CD4-positive, alpha-beta memory T cell (primary cell): ENCODE results near the gene SLC39A11. TPM values are rescaled to one million over a fixed set of nuclear protein-coding genes. Genes with fewer than 3 reads are reported as not detected.
A peak's percentile ranks its signal among the peaks of the same experiment; 100 is the strongest.

Source experiments
- CTCF ChIA-PET: fragments of 350-600 bp; sonication (Branson Sonifier 250); formaldehyde crosslinking; loops from one replicate; lab custom pipeline; 2021; ENCODE audit warnings: inconsistent platforms; ENCODE audit not compliant: partially characterized antibody; lab: Charles Lee
- POLR2A ChIA-PET: fragments of 350-600 bp; sonication (Branson Sonifier 250); formaldehyde crosslinking; loops from one replicate; lab custom pipeline; 2021; ENCODE audit not compliant: partially characterized antibody; lab: Charles Lee
- DNase-seq, 5 donors: peaks; one replicate each; pipeline versions ENCODE4 v3.0.0 to v3.0.0-alpha.2; 2020 to 2022; ENCODE audit warnings: mixed read lengths in 1 of 5
- H3K27ac ChIP-seq: one replicate; pipeline ENCODE4 v1.7.0; 2013; ENCODE audit warnings: low read depth, low read length
- H3K27me3 ChIP-seq: 2 replicates; pipeline ENCODE4 v1.7.0; 2013; ENCODE audit warnings: mild to moderate bottlenecking, low read length, moderate library complexity; ENCODE audit not compliant: insufficient read depth
- H3K36me3 ChIP-seq: 2 replicates; pipeline ENCODE4 v1.7.0; 2013; ENCODE audit warnings: mild to moderate bottlenecking, low read length, moderate library complexity; ENCODE audit not compliant: insufficient read depth
- H3K4me1 ChIP-seq: 2 replicates; pipeline ENCODE4 v1.7.0; 2013; ENCODE audit warnings: mild to moderate bottlenecking, low read length, moderate library complexity; ENCODE audit not compliant: insufficient read depth
- H3K4me3 ChIP-seq, 2 donors: one replicate each; pipeline ENCODE4 v1.7.0; 2013; ENCODE audit warnings: low read length in 2 of 2, mild to moderate bottlenecking in 1 of 2
- H3K9me3 ChIP-seq, 2 donors: one replicate each; pipeline ENCODE4 v1.7.0; 2013; ENCODE audit warnings: low read length in 2 of 2, control low read depth in 1 of 2; ENCODE audit not compliant: control insufficient read depth in 1 of 2
- H3K27ac Mint-ChIP-seq, 7 donors: one replicate each; pipeline ENCODE4 v1.8.0; 2020 to 2021; ENCODE audit warnings: mixed read lengths in 7 of 7, mild to moderate bottlenecking in 6 of 7, inconsistent platforms in 3 of 7, moderate library complexity in 3 of 7
- H3K27me3 Mint-ChIP-seq, 2 donors: one replicate each; pipeline ENCODE4 v1.8.0; 2020 to 2021; ENCODE audit warnings: mixed read lengths in 2 of 2
- H3K36me3 Mint-ChIP-seq, 2 donors: one replicate each; pipeline ENCODE4 v1.8.0; 2020 to 2021; ENCODE audit warnings: mixed read lengths in 2 of 2, inconsistent platforms in 1 of 2, mild to moderate bottlenecking in 1 of 2
- H3K4me1 Mint-ChIP-seq, 4 donors: one replicate each; pipeline ENCODE4 v1.8.0; 2020 to 2021; ENCODE audit warnings: mixed read lengths in 4 of 4, mild to moderate bottlenecking in 1 of 4
- H3K4me3 Mint-ChIP-seq, 8 donors: one replicate each; pipeline ENCODE4 v1.8.0; 2020 to 2021; ENCODE audit warnings: mixed read lengths in 8 of 8, mild to moderate bottlenecking in 7 of 8, moderate library complexity in 6 of 8, inconsistent platforms in 3 of 8
- H3K9me3 Mint-ChIP-seq, 8 donors: one replicate each; pipeline ENCODE4 v1.8.0; 2020 to 2021; ENCODE audit warnings: mixed read lengths in 8 of 8, mild to moderate bottlenecking in 5 of 8, inconsistent platforms in 3 of 8, moderate library complexity in 1 of 8
- intact Hi-C: fragments of 100-400 bp; cut with micrococcal nuclease; formaldehyde crosslinking; loops from one replicate; pipeline ENCODE4 v1.15.1; 2023
- polyA plus RNA-seq, 2 donors: library from polyadenylated mRNA; unstranded; fragments of 300-500 nt; fragmentation: Illumina TruSeq; gene quantifications; one replicate each; pipeline ENCODE4 v1.2.3, GENCODE V29; 2021
- total RNA-seq, 2 experiments: library from RNA; stranded (reverse); gene quantifications; one replicate each; pipeline ENCODE4 v1.2.3, GENCODE V29; 2021

SLC39A11 gene
- total and polyA plus RNA-seq, 4 experiments from 2014 or later = 15.9 to 23.7 (median 20.4) TPM

- intact Hi-C loops = no loop called here
- CTCF ChIA-PET = no interaction called here
- Mint-ChIP-seq H3K4me3 (no peak overlapping the region), H3K9me3 (peaks cover 0 to 1% (median 0%) of the 10 kb centered on the region in 8 donors), H3K36me3 (peaks cover 3 to 20% of the 10 kb centered on the region in 2 donors), H3K4me1 (peaks cover 0 to 5% (median 0%) of the 10 kb centered on the region in 4 donors), H3K27ac (no peak overlapping the region), H3K27me3 (no peaks in the 10 kb centered on the region)
- no peak for DNase-seq
- Histone ChIP-seq H3K4me3 (no peak overlapping the region), H3K9me3 (no peaks in the 10 kb centered on the region), H3K4me1 (no peaks in the 10 kb centered on the region), H3K27me3 (no peaks in the 10 kb centered on the region), H3K36me3 (no peaks in the 10 kb centered on the region), H3K27ac (no peak overlapping the region)
- POLR2A ChIA-PET = no interaction called here
Observed at GRCh38 chr17:72915625-72916081, 176.8 kb downstream of the SLC39A11 start.

GRCh38 chr17:72913142-72913682, 179.3 kb downstream of the SLC39A11 start:
- H3K36me3 ChIP-seq = no peaks in the 10 kb centered on the region
- peaks cover 0 to 1% (median 0%) of the 10 kb centered on the region in 8 donors for H3K9me3 Mint-ChIP-seq
- peaks cover 9 to 23% of the 10 kb centered on the region in 2 donors for H3K36me3 Mint-ChIP-seq
- DNase-seq = no peak
- no peaks in the 10 kb centered on the region for H3K27me3 ChIP-seq
- peak overlapping the region in 1 of 7 donors; percentile 48 for H3K27ac Mint-ChIP-seq
- no peak overlapping the region for H3K4me3 ChIP-seq
- no peaks in the 10 kb centered on the region for H3K27me3 Mint-ChIP-seq
- H3K4me3 Mint-ChIP-seq = no peak overlapping the region
- no peaks in the 10 kb centered on the region for H3K4me1 ChIP-seq
- ChIA-PET POLR2A (no interaction called here), CTCF (interaction anchor here (1.2 kb wide), 1 partner anchor 187 kb away, joined by 3 read pairs; no protein-coding TSS in a partner anchor)
- H3K27ac ChIP-seq = no peak overlapping the region
- intact Hi-C loops = no loop called here
- H3K9me3 ChIP-seq = no peaks in the 10 kb centered on the region
- peaks cover 0 to 5% (median 0%) of the 10 kb centered on the region in 4 donors for H3K4me1 Mint-ChIP-seq

- peak overlapping the region in 1 of 7 donors; percentile 21 for H3K27ac Mint-ChIP-seq
- no peak for DNase-seq
- H3K4me1 Mint-ChIP-seq = no peaks in the 10 kb centered on the region
- Histone ChIP-seq H3K27ac (no peak overlapping the region), H3K27me3 (no peaks in the 10 kb centered on the region), H3K9me3 (no peaks in the 10 kb centered on the region), H3K36me3 (no peaks in the 10 kb centered on the region), H3K4me1 (no peaks in the 10 kb centered on the region), H3K4me3 (no peak overlapping the region)
- CTCF ChIA-PET = no interaction called here
- POLR2A ChIA-PET = no interaction called here
- H3K4me3 Mint-ChIP-seq = no peak overlapping the region
- intact Hi-C loops = no loop called here
- no peaks in the 10 kb centered on the region for H3K27me3 Mint-ChIP-seq
- H3K36me3 Mint-ChIP-seq = peaks cover 14 to 21% of the 10 kb centered on the region in 2 donors
- no peaks in the 10 kb centered on the region for H3K9me3 Mint-ChIP-seq
Observed at GRCh38 chr17:72906306-72906705, 186.2 kb downstream of the SLC39A11 start.

- Mint-ChIP-seq H3K9me3 (no peaks in the 10 kb centered on the region), H3K27ac (peak overlapping the region in 1 of 7 donors; percentile 26), H3K27me3 (no peaks in the 10 kb centered on the region), H3K4me3 (no peak overlapping the region), H3K36me3 (peaks cover 13 to 21% of the 10 kb centered on the region in 2 donors), H3K4me1 (no peaks in the 10 kb centered on the region)
- Histone ChIP-seq H3K4me3 (no peak overlapping the region), H3K27me3 (no peaks in the 10 kb centered on the region), H3K27ac (no peak overlapping the region), H3K4me1 (no peaks in the 10 kb centered on the region), H3K9me3 (no peaks in the 10 kb centered on the region), H3K36me3 (no peaks in the 10 kb centered on the region)
- ChIA-PET CTCF (no interaction called here), POLR2A (no interaction called here)
- no peak for DNase-seq
- intact Hi-C loops = no loop called here
Observed at GRCh38 chr17:72903522-72903921, 189.0 kb downstream of the SLC39A11 start.

- no peak overlapping the region for H3K4me3 ChIP-seq
- ChIA-PET POLR2A (no interaction called here), CTCF (no interaction called here)
- H3K36me3 Mint-ChIP-seq = peaks cover 15 to 24% of the 10 kb centered on the region in 2 donors
- H3K4me3 Mint-ChIP-seq = no peak overlapping the region
- H3K4me1 Mint-ChIP-seq = no peaks in the 10 kb centered on the region
- no peak overlapping the region for H3K27ac Mint-ChIP-seq
- no peaks in the 10 kb centered on the region for H3K9me3 Mint-ChIP-seq
- DNase-seq = no peak
- no peaks in the 10 kb centered on the region for H3K9me3 ChIP-seq
- intact Hi-C loops = no loop called here
- no peaks in the 10 kb centered on the region for H3K36me3 ChIP-seq
- no peaks in the 10 kb centered on the region for H3K4me1 ChIP-seq
- no peak overlapping the region for H3K27ac ChIP-seq
- no peaks in the 10 kb centered on the region for H3K27me3 Mint-ChIP-seq
- no peaks in the 10 kb centered on the region for H3K27me3 ChIP-seq
Observed at GRCh38 chr17:72901657-72902056, 190.8 kb downstream of the SLC39A11 start.

- Mint-ChIP-seq H3K36me3 (peaks cover 14 to 24% of the 10 kb centered on the region in 2 donors), H3K4me1 (no peaks in the 10 kb centered on the region), H3K27me3 (no peaks in the 10 kb centered on the region), H3K4me3 (no peak overlapping the region), H3K9me3 (no peaks in the 10 kb centered on the region), H3K27ac (no peak overlapping the region)
- ChIA-PET CTCF (no interaction called here), POLR2A (no interaction called here)
- intact Hi-C loops = no loop called here
- Histone ChIP-seq H3K27me3 (no peaks in the 10 kb centered on the region), H3K4me3 (no peak overlapping the region), H3K4me1 (no peaks in the 10 kb centered on the region), H3K27ac (no peak overlapping the region), H3K9me3 (no peaks in the 10 kb centered on the region), H3K36me3 (no peaks in the 10 kb centered on the region)
- DNase-seq = no peak
Observed at GRCh38 chr17:72901083-72901482, 191.4 kb downstream of the SLC39A11 start.

GRCh38 chr17:72900654-72900971, 191.9 kb downstream of the SLC39A11 start:
- POLR2A ChIA-PET = no interaction called here

More at GRCh38 chr17:72900654-72900971, 191.9 kb downstream of the SLC39A11 start:
- Histone ChIP-seq H3K27me3 (no peaks in the 10 kb centered on the region), H3K4me1 (no peaks in the 10 kb centered on the region), H3K9me3 (no peaks in the 10 kb centered on the region), H3K36me3 (no peaks in the 10 kb centered on the region), H3K27ac (no peak overlapping the region), H3K4me3 (no peak overlapping the region)
- Mint-ChIP-seq H3K4me3 (no peak overlapping the region), H3K9me3 (no peaks in the 10 kb centered on the region), H3K4me1 (no peaks in the 10 kb centered on the region), H3K36me3 (peaks cover 11 to 21% of the 10 kb centered on the region in 2 donors), H3K27ac (no peak overlapping the region), H3K27me3 (no peaks in the 10 kb centered on the region)
- intact Hi-C loops = no loop called here
- CTCF ChIA-PET = no interaction called here
- no peak for DNase-seq
